M059J (cell line): ENCODE results near the gene PCNX2. TPM values are rescaled to one million over a fixed set of nuclear protein-coding genes. Genes with fewer than 3 reads are reported as not detected.

ENCODE experiments used
- DNase-seq: peaks from one replicate; pipeline ENCODE4 v3.0.0-alpha.2; 2012; ENCODE audit warnings: low read depth
- total RNA-seq: library from RNA; depleted of rRNA; stranded (reverse); fragments of >200 nt; shearing (Covaris generic); gene quantifications from 2 replicates; pipeline ENCODE4 v1.2.3, GENCODE V29; 2014

Gene PCNX2
- total RNA-seq, 1 experiment from 2014 or later = 14.4 TPM

DNA sequence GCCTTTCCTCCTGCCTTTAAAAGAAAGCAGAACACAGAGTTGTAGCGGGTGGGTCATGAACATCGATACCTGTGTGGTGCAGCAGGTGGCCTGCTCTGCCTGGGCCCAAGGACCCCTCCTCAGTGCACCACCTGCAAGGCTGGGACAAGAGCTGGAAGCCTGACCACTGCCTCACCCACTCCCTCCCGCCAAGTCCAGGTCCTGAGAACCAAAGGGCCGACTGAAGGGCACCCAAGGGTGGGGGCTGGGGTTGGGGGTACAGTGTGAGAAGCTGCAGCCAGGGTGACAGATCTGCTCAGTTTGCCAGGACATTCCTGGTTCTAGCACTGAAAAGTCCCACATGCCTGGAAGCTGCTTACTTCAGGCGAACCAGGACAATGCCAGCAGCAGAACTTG is 309.0 kb downstream of the PCNX2 start:
- DNase-seq = no peak

DNA sequence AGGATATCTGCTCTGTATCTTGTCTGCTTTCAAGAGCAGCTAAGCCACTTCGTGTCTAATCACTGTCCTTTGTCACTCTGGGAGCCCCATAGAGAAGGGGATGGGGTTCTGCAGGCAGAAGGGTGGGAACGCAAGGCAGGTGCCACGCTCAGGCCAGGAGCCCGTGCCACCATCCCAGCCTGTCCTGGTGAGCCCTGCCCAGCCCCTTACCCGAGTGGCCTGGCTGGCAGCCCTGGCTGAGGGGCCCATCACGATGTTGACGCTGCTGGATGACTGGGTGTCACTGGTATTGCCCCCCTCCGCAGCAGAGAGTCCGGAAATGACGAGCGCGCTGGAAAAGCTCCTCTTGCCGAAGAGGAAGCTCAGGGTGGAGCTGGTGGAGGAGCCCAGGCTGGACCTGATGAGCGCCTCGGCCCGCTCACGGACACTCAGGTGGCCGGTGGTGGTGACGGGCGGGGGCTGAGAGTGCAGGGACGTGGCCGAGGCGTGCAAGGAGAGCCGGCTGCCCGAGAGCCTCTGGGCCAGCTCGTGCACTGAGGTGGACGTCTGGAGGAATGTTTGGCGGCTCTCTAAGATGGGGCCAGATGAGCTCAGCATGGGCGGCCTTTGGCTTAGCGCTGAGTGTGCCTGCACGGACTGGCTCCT is 309.5 kb downstream of the PCNX2 start:
- no peak for DNase-seq

DNA sequence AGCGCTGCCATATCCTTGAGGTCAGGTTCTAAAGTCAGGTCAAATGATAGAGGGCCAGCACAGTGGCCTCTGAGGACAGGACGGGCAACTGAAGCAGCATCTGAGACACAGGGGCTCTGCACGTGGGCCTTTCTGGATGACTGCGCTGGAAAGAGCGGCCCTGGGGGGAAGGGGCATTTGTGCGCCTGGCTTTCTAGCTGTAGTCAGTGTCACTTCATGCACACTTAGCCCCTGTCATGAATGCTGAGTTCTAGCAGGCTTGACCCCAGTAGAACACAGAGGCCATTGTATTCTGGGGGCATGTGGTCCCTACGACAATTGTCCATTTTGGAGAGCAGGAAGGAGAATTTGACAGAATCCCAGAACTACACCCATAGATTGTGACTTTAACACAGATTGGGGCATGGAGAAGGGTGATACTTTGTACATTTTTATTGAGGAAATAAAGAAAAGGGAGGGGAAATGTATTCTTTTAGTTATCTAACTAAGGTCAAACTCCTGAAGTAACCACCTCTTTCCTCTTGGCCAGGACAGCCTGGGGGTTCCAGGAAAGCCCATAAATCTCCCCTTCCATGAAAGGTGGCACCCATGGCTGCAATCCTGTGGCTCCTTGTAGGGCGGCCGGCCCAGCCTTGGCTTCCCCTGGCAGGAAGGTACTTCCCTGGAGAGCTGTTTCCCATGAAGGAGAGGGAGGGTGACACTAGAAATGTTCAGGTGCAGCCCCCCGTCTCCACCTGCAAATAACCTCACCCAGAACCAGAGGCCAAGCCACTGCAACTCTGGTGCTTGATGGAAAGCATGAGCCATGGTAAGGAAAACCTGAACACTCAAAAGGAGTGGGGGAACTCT is 310.7 kb downstream of the PCNX2 start:
- peak; percentile 41 for DNase-seq

DNA sequence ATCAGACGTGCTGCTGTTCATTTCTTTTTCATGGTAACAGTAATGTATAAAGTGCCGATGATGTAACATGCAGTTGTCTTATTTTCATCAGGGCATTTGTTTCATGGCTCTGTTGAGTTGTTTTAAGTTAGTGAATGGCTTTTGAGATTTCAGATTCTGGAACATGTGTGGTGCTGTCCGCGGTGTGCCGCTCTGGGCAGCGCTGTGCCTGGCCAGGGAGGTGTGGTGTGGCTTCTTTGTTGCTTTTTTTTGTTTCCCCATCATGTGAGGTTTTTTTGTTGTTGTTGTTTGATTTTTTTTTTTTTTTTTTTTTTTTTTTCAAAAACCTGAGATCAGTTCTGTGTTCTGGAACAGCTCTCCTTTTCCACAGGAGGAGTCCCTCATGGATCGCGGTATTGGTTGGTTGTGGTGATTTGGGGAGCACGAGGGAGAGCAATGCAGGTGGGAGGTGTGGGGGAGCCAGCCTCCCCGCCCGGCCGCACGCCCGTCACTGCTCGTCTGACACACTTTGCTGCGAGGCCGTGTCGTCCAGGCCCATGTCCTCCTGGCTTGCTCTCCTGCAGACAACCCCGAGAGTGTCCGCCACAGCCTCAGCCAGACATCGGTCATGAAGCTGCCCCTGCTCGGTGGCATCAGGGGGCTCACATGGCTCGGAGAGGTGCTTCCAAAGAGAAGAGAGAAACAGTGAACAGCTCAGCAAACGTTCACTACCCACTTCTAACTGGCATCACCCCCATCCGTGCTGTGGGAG is 311.5 kb downstream of the PCNX2 start:
- DNase-seq = no peak

DNA sequence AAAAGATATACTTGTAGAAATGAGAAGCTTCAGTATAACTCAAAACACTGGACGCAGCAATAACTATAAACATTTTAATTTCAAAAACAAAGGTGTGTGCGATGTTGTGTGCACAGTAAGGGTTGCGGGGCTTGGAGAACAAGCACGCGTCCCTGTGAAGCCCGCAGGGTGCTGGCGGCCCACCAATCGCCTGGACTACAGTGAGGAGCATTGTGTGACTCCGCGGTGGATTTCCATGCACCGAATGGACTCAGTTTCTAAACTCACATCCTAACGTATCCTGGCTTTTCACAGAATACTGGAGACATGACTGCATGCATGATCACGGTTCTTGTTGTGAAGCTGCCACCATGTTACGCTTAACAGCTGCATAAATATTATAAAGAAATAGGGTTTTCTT is 312.1 kb downstream of the PCNX2 start:
- DNase-seq = no peak

DNA sequence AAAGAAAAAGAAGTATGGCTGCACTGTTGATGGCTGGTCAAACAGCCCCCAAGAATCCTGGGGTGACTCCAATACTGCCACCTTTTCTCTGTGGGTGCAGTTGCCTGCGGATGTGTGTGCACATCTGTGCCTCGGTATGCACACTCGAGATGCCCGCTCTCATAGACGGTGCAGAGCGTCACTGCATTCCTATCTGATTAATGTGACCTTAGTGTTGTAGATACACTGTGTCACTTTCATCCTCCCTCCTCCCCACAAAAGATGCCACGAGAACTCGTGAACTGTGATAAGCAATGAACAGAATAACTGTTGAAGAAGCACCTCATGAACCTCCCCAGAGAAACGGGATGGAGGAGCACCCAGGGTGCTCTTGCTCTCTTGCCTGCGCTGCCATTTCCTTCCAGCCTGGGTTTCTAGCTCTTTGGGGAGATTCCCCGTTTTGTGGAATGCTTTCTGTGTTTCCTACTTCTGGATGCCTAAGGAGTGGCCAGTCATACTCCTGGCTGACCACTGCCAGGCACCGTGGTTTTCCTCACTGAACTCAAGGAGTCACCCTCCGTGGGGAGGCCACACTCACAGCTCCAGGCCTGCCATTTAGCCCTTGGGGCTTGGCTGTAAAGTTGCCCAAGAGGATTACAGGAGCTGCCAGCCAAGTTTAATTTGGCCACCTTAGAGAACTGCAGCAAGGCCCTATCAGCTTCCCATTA is 313.1 kb downstream of the PCNX2 start:
- peak; percentile 98 for DNase-seq

DNA sequence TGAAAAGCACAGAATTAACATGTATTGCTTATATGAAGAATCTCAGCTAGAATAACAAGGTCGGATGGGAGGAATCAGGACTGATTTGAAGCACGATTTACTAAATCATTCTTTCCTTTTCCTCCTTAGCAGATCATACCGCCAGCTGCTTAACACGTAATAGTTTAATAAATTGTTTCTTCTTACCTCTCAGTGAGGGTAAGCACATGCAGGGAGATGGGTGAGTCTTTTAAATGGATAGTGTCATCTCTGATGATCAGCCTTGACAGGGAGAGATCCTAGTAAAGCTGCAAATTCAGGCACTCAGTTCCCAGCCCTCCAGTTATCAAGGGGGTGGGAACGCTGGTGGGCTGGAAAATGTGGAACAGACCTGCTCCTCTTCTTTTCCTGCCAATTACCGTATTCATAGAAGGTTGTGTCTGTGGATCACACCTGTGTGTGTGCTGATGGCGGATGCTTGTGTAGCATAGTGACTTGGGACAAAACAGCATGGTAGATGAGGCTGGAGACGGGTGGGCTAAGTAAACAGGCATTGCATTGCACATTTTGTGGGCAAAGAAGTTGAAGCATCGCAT is 314.5 kb downstream of the PCNX2 start:
- no peak for DNase-seq

DNA sequence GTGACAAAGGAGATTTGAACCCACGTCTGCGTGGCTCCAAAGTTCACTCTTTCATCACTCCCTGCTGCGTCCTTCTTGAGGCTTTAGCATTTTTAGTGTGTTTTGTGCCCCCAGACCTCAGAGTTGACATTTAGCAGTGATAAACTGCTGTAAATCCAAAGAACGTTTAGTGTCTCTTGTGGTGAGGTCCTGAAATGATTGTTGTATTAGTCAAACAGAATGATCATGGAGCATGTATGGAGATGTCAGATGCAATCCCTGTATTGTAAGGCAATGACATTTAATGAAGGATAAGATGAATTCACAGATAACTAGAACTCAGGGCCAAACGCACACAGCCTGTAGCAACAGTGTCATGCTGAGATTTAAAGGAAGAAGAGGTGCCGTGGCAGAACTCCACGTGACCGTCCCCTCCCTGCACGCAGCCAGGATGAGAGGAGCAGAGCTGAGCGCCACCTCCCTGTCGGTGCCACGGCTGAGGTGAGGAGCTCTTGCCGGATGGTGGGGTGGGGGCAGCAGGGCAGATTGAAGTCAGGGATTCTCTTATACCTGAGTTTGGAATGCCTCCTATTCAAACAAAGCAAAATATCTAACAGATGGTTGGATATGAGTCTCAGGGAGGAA is 315.1 kb downstream of the PCNX2 start:
- peak; percentile 54 for DNase-seq

DNA sequence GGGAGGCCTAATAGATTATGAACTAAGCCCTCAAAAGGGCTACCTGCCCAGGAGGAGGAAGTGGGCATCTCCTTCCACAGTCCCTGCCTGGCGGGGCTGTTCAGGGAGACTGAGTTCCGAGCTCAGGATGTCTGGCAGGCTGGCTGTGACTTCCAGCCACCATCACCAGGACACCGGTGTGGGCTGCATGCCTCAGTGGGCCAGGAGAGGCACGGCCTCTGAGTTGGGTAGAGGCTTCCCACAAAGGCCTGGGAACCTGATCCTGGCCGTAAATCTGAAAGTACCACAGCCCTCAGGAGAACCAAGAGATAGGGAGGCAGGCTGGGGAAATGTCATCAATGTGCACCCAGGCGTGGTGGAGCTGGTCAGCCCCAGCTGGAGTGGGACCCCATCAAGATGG is 316.0 kb downstream of the PCNX2 start:
- no peak for DNase-seq

DNA sequence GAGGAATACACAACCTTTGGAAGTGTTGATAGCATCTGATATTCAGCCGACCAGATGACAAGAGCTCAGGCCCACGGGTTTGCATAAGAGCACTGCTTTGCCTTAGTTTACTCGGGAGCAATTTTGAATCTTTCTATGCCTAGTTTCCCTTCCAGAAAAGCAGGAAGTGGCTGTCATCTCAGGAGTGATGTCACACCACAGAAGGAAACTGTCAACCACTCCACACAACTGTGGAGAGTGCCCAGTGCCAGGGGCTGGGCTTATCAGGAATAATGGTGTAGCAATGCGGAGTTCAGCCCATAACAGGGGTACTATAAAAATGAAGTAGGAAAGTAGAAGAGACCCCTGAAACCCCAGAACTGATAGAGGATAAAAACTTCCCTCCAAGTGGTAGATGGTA is 316.7 kb downstream of the PCNX2 start:
- DNase-seq = peak; percentile 26

DNA sequence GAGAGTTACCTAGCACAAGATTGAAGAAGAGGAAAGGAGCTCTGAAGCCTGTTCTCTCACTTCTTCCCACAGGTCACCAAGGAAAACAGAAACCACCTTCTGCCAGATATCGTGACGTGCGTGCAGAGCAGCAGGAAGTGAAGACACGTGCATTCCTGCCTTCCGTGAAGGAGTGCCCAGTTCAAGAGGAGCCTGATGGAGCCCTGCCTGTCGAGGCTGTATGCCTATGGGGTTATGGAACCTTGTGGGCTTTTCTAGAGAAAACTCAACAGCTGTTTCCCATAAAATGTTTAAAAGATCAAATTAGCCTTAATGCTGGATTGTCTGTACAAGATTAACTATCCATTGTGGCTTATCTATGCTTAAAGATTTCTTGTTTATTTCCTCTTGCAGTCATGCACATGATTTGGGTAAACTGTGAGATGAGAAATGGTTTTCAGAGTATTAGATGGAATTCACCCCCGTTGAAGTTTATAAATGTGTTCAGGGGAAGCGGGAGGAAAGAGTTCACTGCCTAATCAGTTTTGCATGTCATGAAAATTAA is 317.4 kb downstream of the PCNX2 start:
- peak; percentile 90 for DNase-seq

DNA sequence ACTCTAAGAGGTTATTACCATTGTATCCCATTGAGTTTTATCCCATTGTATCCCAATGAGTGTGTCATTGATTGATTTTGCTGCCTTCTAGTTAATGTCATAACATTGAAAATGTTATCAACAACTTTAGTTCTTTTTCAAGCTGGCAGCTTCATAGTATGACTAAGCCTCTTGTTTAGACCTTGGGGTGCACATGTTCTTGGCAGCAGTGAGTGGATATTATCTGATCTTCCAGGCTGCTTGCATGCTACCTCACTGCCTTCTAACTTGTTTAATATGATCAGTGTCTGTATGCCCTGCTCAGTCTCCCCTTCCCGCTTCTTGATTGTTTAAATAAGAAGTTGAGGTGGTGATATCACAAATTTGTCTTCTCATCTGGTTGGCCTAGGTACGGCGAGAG is 320.6 kb downstream of the PCNX2 start:
- DNase-seq = peak; percentile 90

DNA sequence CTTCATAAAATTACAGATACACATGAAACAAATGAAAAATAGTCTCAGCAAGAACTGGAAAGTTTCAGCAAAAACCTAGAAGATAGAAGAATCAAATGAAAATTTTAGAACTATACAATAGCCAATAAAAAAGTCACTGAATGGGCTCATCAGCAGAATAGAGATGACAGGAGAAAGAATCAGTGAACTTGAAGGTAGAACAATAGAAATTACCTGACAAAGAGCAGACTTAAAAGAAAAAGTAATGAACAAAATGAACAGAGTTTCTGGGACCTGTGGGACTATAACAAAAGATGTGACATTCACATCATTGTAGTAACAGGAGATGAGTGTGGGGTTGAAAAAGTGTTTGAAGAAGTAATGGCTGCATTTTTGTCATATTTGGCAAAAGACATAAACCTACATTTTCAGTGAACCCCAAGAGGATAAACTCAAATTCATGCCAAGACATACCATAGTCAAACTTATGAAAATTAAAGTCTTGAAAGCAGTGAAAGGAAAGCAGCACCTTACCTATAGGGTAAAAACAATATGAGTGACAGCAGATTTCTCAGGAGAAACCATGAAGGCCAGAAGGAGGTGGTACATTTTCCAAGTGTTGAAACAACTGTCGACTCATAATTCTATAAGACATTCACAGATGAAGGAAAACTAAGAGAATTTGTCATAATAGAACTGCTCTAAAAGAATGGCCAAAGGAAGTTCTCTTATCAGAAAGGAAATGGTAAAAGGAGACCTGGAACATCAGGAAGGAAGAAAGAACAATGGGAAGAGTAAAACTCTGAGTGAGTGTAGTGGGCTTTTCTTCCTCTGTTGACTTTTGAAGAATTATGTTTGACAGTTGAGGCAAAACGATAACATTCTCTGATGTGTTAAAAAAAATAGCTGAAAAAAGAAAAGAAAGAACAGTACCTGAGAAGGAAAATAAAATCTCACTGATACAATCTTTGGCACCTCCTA is 321.6 kb downstream of the PCNX2 start:
- no peak for DNase-seq

DNA sequence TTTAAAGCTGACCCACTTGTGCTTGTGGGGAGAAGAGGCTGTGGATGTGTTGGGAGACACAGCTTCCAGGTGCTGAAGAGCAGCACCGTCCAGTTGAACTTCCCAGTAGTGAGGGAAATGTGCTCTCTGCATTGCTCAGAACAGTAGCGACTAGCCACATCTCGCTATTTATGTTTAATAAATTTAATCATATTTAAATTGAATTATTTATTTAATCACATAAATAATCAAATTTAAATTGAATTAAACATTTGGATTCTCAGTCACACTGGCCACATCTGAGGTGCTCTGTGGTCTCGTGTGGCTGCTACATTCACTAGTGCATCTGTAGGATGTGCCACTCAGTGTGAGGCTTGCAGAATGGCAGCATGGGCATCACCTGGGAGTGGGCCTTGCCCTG is 325.0 kb downstream of the PCNX2 start:
- DNase-seq = no peak

DNA sequence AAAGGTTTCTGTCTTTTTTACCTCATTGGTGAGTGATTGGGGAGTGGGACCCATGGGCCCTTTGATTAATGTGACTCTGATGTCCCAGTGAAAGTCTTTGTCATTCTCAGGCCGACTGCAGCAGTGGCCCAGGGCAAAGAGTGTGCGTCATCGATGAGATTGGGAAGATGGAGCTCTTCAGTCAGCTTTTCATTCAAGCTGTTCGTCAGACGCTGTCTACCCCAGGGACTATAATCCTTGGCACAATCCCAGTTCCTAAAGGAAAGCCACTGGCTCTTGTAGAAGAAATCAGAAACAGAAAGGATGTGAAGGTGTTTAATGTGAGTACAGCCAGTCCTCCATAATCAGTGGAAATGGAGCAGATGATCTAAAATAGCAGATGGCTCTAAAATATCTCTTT is 325.7 kb downstream of the PCNX2 start:
- DNase-seq = no peak

DNA sequence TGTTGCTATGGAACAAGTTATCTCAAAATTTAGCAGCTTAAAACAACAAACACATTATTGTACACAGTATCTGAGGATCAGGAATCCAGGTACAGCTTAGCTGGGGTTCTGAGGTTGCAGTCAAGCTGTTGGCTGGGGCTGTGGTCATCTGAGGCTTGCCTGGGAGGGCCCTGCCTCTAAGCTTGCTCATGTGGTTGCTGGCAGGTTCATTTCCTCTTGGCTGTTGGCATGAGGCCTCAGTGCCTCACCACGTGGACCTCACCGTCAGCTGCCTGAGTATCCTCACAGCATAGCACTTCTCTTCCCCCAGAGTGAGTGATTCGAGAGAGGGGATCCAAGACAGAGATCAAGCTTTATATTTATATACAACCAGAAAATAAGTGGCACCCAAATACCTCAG is 326.6 kb downstream of the PCNX2 start:
- peak; percentile 86 for DNase-seq

DNA sequence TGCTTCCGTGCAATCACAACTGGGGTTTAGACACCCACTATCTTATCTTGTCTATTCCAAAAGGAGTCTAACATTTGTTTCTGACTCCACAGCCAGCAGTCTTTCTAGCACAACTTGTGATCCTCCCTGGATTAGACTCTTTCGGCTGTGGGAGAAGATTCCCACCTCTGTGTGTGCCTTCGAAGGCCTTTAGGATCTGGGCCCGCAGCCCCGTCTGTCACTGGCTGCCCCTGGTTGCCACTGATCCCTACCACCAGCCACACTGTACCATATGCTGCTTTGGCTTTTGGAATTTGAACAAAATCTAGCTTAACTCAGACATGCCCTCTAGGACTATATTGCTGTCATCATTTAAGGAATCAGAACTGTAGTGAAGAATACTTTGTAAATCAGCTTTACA is 327.1 kb downstream of the PCNX2 start:
- no peak for DNase-seq

DNA sequence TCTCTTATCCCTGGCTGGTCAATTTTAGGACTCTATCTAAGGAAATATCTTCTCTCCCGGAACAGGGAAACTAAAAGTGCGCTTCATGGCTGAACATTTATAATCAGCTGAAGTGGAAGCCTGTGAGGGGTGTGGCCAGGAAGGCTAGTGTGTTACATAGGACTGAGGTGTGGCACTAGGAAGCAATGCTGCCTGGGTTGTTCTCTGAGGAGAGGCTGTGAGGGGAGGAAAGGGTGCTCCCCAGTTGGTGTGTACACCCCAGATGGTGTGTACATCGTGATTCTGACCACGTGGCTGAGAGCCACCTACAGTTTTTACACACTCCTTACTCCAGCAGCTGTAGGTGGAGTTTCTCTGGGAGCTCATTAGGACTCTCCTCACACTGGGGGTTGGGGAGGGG is 328.9 kb downstream of the PCNX2 start:
- no peak for DNase-seq

DNA sequence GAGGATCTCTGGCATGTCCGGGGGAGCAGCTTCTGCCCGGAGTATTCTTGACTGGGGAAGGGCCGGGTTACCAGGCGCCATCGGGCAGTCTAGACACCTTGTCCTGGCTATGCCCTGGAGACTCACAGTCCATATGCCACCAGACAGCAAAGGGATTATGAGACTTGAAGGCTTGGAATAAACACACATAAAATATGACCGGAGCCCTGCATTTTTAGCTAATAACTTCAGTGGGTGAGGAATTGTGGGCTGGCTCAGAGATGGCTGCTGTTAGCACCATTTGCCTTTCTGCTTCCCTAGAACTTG is 329.7 kb downstream of the PCNX2 start:
- no peak for DNase-seq
